Type B pancreatic cell (in vitro differentiated cells): ENCODE data around the gene MBD3L1. TPM values are rescaled to one million over a fixed set of nuclear protein-coding genes. Genes with fewer than 3 reads are reported as not detected.

ENCODE experiments used
- DNase-seq: peaks from one replicate; pipeline ENCODE4 v3.0.0; 2021; ENCODE audit warnings: mixed read lengths; ENCODE audit not compliant: unreplicated experiment; ENCODE audit errors: extremely low spot score
- H3K27ac Mint-ChIP-seq: 2 replicates; pipeline ENCODE4 v1.8.0; 2021; ENCODE audit warnings: mild to moderate bottlenecking, mixed read lengths
- H3K27me3 Mint-ChIP-seq: 2 replicates; pipeline ENCODE4 v1.8.0; 2021; ENCODE audit warnings: mixed read lengths
- H3K36me3 Mint-ChIP-seq: 2 replicates; pipeline ENCODE4 v1.8.0; 2021; ENCODE audit warnings: mixed read lengths
- H3K4me1 Mint-ChIP-seq: one replicate; pipeline ENCODE4 v1.8.0; 2021; ENCODE audit warnings: mixed read lengths; ENCODE audit not compliant: unreplicated experiment
- H3K4me3 Mint-ChIP-seq: 2 replicates; pipeline ENCODE4 v1.8.0; 2021; ENCODE audit warnings: mild to moderate bottlenecking, mixed read lengths
- H3K9me3 Mint-ChIP-seq: 2 replicates; pipeline ENCODE4 v1.8.0; 2021; ENCODE audit warnings: mixed read lengths
- CTCF ChIP-seq: fragments of 200-600 bp; sonication (generic); conservative IDR thresholded peaks from 2 replicates; pipeline ENCODE4 v1.5.0; 2021; ENCODE audit warnings: antibody characterized with exemption, mild to moderate bottlenecking
- total RNA-seq: library from RNA; stranded (reverse); gene quantifications from 2 replicates; pipeline ENCODE4 v1.2.1, GENCODE V29; 2021; ENCODE audit warnings: low replicate concordance

The MBD3L1 gene
- total RNA-seq, 1 donor from 2014 or later = not detected

DNA sequence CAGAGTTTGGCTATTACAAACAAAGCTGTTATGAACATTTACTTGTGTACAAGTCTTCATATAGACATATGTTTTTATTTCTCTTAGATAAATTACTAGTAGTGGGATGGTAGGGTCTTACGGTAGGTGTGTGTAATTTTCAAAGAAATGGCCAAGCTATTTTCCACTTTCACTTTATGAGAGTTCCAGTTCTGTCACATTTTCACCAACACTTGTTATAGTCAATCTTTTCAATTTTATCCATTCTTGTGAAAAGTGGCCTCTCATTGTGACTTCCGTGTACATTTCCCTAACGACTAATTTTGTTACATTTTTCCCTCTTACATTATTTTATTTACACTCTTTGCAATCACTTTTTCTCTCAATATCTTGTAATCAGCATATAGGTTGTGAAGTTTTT, 18.3 kb downstream of the MBD3L1 start:
- Mint-ChIP-seq H3K4me1 (no peaks in the 10 kb centered on the region), H3K27ac (no peak overlapping the region), H3K4me3 (no peak overlapping the region), H3K36me3 (peaks cover 11% of the 10 kb centered on the region), H3K9me3 (peaks cover 7% of the 10 kb centered on the region), H3K27me3 (no peaks in the 10 kb centered on the region)
- TF ChIP-seq CTCF = no peak
- DNase-seq = no peak

GRCh38 chr19:8858260-8858659, 26.1 kb downstream of the MBD3L1 start:
- H3K27me3 Mint-ChIP-seq = no peaks in the 10 kb centered on the region
- peaks cover 9% of the 10 kb centered on the region for H3K36me3 Mint-ChIP-seq
- no peak for DNase-seq
- no peak for TF ChIP-seq CTCF
- H3K27ac Mint-ChIP-seq = no peak overlapping the region
- no peaks in the 10 kb centered on the region for H3K9me3 Mint-ChIP-seq
- no peak overlapping the region for H3K4me3 Mint-ChIP-seq
- H3K4me1 Mint-ChIP-seq = no peaks in the 10 kb centered on the region

DNA sequence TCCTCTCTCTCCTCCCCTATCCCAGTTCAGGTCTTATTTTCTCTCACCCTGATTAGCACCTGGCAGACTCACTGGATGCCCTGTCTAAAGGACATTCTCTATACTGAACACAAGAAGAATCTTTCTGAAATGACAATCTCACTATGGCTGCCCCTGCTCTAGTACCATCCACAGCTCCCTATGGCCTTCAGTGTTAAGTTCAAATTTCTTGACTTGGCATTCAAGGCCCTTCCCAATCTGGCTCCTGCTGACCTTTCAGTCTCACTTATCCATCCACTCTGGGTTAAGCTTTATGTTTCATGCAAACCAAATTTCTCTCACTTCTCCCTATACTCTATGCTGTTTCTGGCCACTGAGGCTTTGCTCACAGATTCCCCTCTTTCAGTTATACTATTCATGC, 34.2 kb downstream of the MBD3L1 start:
- H3K9me3 Mint-ChIP-seq = no peaks in the 10 kb centered on the region
- peaks cover 3% of the 10 kb centered on the region for H3K36me3 Mint-ChIP-seq
- no peaks in the 10 kb centered on the region for H3K27me3 Mint-ChIP-seq
- no peak for DNase-seq
- no peak for TF ChIP-seq CTCF
- no peaks in the 10 kb centered on the region for H3K4me1 Mint-ChIP-seq
- H3K4me3 Mint-ChIP-seq = no peak overlapping the region
- H3K27ac Mint-ChIP-seq = no peak overlapping the region

DNA sequence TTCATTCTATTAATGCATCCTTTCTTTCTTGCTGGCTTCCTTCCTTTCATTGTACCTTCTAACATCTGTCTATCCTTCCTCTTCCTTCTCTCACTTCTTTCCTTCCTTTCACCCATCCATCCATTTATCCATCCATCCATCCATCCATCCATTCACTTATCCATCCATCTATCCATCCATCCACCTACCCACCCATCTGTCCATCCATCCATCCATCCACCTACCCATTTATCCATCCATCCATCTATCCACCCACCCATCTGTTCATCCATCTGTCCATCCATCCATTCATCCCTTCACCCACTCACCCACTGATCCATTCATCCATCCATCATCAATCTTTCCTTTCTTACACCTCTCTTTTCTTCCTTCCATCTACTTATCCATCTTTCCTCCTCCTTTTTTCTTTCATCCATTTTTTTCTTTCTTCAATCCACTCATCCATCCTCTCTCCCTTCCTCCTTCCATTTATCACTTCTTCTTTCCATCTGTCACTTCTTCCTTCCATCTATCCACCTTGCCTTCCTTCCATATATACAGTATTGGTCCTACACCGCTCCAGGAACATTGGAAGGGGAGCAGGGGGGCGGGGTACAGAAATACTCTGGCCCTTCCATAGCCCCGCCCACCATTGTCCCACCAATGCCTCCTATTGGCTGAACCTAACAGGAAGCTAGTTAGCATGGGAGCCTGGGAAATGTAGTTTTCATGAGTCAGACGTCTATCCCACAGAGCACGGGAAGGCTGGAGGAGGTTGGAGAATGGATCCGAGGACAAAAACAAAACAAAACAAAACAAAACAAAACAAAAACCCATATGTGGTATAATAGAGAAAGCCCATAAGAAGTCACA, 45.9 kb downstream of the MBD3L1 start:
- no peak for TF ChIP-seq CTCF
- peaks cover 20% of the 10 kb centered on the region for H3K36me3 Mint-ChIP-seq
- H3K4me1 Mint-ChIP-seq = no peaks in the 10 kb centered on the region
- no peaks in the 10 kb centered on the region for H3K27me3 Mint-ChIP-seq
- no peak for DNase-seq
- no peak overlapping the region for H3K27ac Mint-ChIP-seq
- H3K9me3 Mint-ChIP-seq = peaks cover 6% of the 10 kb centered on the region
- H3K4me3 Mint-ChIP-seq = no peak overlapping the region

DNA sequence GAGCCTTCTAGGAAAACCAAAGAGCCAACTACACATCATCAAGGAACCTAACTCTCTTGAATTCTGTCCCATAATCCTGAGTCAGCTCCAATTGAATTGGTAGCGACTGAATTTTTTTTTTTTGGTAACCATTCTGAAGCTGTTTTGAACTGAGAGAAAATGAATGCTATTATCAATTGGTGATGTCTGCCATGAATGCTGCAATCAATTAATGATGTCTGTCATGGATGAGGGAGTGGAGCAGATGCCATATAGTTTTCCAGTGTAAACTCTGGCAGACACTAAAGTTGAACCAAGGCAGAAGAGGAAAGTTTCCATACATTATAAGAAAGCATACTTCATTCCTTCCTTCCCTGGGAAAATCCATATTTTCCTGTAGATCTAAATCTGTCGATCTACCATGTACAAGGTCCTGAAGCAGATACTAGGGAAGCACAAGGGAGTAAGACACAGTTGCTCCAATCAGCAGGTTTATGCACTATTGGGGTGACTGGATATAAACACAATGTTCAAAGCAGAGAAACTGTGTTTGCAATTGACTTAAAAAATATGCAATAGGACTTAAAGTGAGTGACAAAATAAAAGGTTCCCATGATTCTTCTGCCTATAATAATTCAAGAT, 48.8 kb downstream of the MBD3L1 start:
- TF ChIP-seq CTCF = no peak
- peaks cover 24% of the 10 kb centered on the region for H3K36me3 Mint-ChIP-seq
- no peak overlapping the region for H3K4me3 Mint-ChIP-seq
- H3K9me3 Mint-ChIP-seq = peaks cover 6% of the 10 kb centered on the region
- DNase-seq = no peak
- H3K4me1 Mint-ChIP-seq = no peaks in the 10 kb centered on the region
- no peaks in the 10 kb centered on the region for H3K27me3 Mint-ChIP-seq
- peak overlapping the region; percentile 19 for H3K27ac Mint-ChIP-seq
